SK-N-SH (cell line): Measurements from ENCODE around the gene DEFB115.

ENCODE experiments used
- CHD2 ChIP-seq: fragments of 150-350 bp; IDR thresholded peaks from 2 replicates; pipeline ENCODE4 v1.6.1; 2018; ENCODE audit warnings: low read length; ENCODE audit not compliant: partially characterized antibody
- EZH2phosphoT487 ChIP-seq: fragments of 200-600 bp; sonication (generic); IDR thresholded peaks from 2 replicates; pipeline ENCODE4 v1.6.1; 2017; ENCODE audit warnings: low read depth, mixed run types, mild to moderate bottlenecking, antibody characterized with exemption, moderate library complexity, borderline replicate concordance
- GABPA ChIP-seq: IDR thresholded peaks from 2 replicates; pipeline ENCODE4 v1.4.0; 2012; ENCODE audit warnings: low read depth, mild to moderate bottlenecking
- POLR2AphosphoS5 ChIP-seq: IDR thresholded peaks from 2 replicates; pipeline ENCODE4 v1.6.1; 2012; ENCODE audit warnings: low read depth, low read length
- RAD21 ChIP-seq: IDR thresholded peaks from 2 replicates; pipeline ENCODE4 v1.6.1; 2012; ENCODE audit warnings: mild to moderate bottlenecking, low read length
- TF ChIP-seq, protein P1 (sequence below): fragments of 200-600 bp; sonication (generic); IDR thresholded peaks from 2 replicates; pipeline ENCODE4 v1.6.1; 2017; ENCODE audit warnings: antibody characterized with exemption, mild to moderate bottlenecking, moderate library complexity

DNA sequence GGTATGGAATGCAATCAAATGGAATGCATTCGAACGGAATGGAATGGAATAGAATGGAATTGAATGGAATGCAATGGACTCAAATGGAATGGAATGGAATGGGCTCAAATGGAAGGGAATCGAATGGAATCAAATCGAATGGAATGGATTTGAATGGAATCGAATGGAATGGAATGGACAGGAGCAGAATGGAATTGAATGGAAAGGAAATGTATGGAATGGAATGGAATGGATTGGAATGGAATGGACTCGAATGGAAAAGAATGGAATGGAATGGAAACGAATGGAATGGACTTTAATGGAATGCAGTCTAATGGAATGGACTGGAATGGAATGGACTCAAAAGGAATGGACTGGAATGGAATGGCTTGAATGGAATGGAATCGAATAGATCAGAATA lies 18.3 kb upstream of the DEFB115 start:
- TF ChIP-seq, protein P1, sequence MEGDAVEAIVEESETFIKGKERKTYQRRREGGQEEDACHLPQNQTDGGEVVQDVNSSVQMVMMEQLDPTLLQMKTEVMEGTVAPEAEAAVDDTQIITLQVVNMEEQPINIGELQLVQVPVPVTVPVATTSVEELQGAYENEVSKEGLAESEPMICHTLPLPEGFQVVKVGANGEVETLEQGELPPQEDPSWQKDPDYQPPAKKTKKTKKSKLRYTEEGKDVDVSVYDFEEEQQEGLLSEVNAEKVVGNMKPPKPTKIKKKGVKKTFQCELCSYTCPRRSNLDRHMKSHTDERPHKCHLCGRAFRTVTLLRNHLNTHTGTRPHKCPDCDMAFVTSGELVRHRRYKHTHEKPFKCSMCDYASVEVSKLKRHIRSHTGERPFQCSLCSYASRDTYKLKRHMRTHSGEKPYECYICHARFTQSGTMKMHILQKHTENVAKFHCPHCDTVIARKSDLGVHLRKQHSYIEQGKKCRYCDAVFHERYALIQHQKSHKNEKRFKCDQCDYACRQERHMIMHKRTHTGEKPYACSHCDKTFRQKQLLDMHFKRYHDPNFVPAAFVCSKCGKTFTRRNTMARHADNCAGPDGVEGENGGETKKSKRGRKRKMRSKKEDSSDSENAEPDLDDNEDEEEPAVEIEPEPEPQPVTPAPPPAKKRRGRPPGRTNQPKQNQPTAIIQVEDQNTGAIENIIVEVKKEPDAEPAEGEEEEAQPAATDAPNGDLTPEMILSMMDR = no peak
- no peak for TF ChIP-seq GABPA
- TF ChIP-seq EZH2phosphoT487 = no peak
- TF ChIP-seq CHD2 = no peak
- TF ChIP-seq POLR2AphosphoS5 = no peak
- no peak for TF ChIP-seq RAD21
